Panc1 (cell line): Measurements from ENCODE around the gene HRH2. TPM values are rescaled to one million over a fixed set of nuclear protein-coding genes. Genes with fewer than 3 reads are reported as not detected.

Experiments used
- ATAC-seq: fragments of 200-7000 bp; cut with Tn5 transposase; 2 replicates; pipeline ENCODE4 v1.9.1; 2020; ENCODE audit warnings: mild to moderate bottlenecking, moderate library complexity
- BruUV-seq: library from RNA; stranded (reverse); fragments of 400-500 nt; replicated peaks from 2 replicates; lab custom pipeline; 2021; lab: Mats Ljungman, UMichigan
- CTCF ChIA-PET: fragments of 300-600 bp; sonication (Branson Sonifier 250); formaldehyde crosslinking; loops from one replicate; lab custom pipeline; 2022; ENCODE audit warnings: antibody characterized with exemption; lab: Charles Lee
- POLR2A ChIA-PET: fragments of 300-600 bp; sonication (Branson Sonifier 250); formaldehyde crosslinking; loops from one replicate; lab custom pipeline; 2022; ENCODE audit warnings: antibody characterized with exemption; lab: Charles Lee
- DNase-seq: peaks from one replicate; pipeline ENCODE4 v3.0.0-alpha.2; 2010; ENCODE audit warnings: low read depth, low spot score
- H3K27ac ChIP-seq: 2 replicates; pipeline ENCODE4 v1.5.1; 2011; ENCODE audit warnings: mild to moderate bottlenecking, low read length, inconsistent platforms
- H3K27me3 ChIP-seq: fragments of 200-500 bp; sonication (Bioruptor generic); 2 replicates; pipeline ENCODE4 v1.6.0; 2014; ENCODE audit warnings: low read length, inconsistent platforms; ENCODE audit not compliant: control insufficient read depth, insufficient read depth
- H3K36me3 ChIP-seq: fragments of 200-500 bp; sonication (Bioruptor generic); 2 replicates; pipeline ENCODE4 v1.5.1; 2014; ENCODE audit warnings: inconsistent platforms, mild to moderate bottlenecking, low read length, moderate library complexity; ENCODE audit not compliant: control insufficient read depth, insufficient read depth
- H3K4me1 ChIP-seq: 2 replicates; pipeline ENCODE4 v1.5.1; 2011; ENCODE audit warnings: inconsistent platforms, mild to moderate bottlenecking, low read length, moderate library complexity; ENCODE audit not compliant: control insufficient read depth, insufficient read depth
- H3K4me3 ChIP-seq, 2 experiments: 2 replicates each; pipeline ENCODE4 v1.5.1; 2011 to 2012; ENCODE audit warnings: low read depth in 2 of 2, low read length in 2 of 2, mild to moderate bottlenecking in 2 of 2, inconsistent platforms in 1 of 2, moderate library complexity in 1 of 2
- H3K9me3 ChIP-seq: fragments of 200-500 bp; sonication (Bioruptor generic); 2 replicates; pipeline ENCODE4 v1.5.1; 2014; ENCODE audit warnings: low read depth, mild to moderate bottlenecking, inconsistent platforms, low read length, moderate library complexity; ENCODE audit not compliant: control insufficient read depth, insufficient read depth
- POLR2AphosphoS5 ChIP-seq: IDR thresholded peaks from 2 replicates; pipeline ENCODE4 v1.6.1; 2012; ENCODE audit warnings: mild to moderate bottlenecking, low read depth, low read length, moderate library complexity
- REST ChIP-seq, 2 experiments: IDR thresholded peaks; 2 replicates each; pipeline ENCODE4 v1.6.1; 2011 to 2012; ENCODE audit warnings: low read depth in 2 of 2, control low read depth in 1 of 2, low read length in 1 of 2, mild to moderate bottlenecking in 1 of 2, moderate library complexity in 1 of 2; ENCODE audit not compliant: insufficient read depth in 1 of 2
- SIN3A ChIP-seq: IDR thresholded peaks from 2 replicates; pipeline ENCODE4 v1.6.1; 2012; ENCODE audit warnings: low read depth, mild to moderate bottlenecking, low read length, moderate library complexity, borderline replicate concordance; ENCODE audit not compliant: insufficient read depth
- TCF7L2 ChIP-seq: IDR thresholded peaks from 2 replicates; pipeline ENCODE4 v1.6.1; 2011; ENCODE audit warnings: mild to moderate bottlenecking, low read depth, low read length, inconsistent platforms
- in situ Hi-C: cut with HindIII; loops from 2 replicates; pipeline ENCODE4 v1.10.0; 2016; ENCODE audit warnings: low sequenced_read_pairs, low pct_unique_long_range_greater_than_20kb
- intact Hi-C: fragments of 100-400 bp; cut with micrococcal nuclease; formaldehyde crosslinking; loops from one replicate; pipeline ENCODE4 v1.10.0; 2022; ENCODE audit not compliant: unreplicated experiment
- total RNA-seq: library from RNA; stranded (reverse); gene quantifications from one replicate; pipeline ENCODE4 v1.2.1, GENCODE V29; 2021; ENCODE audit not compliant: unreplicated experiment
- TF ChIP-seq, protein P1 (sequence below): fragments of 450-650 bp; IDR thresholded peaks from 2 replicates; pipeline ENCODE4 v1.5.1; 2017; ENCODE audit warnings: mild to moderate bottlenecking

Gene HRH2
- total RNA-seq, 1 experiment from 2014 or later = 0.33 TPM

DNA sequence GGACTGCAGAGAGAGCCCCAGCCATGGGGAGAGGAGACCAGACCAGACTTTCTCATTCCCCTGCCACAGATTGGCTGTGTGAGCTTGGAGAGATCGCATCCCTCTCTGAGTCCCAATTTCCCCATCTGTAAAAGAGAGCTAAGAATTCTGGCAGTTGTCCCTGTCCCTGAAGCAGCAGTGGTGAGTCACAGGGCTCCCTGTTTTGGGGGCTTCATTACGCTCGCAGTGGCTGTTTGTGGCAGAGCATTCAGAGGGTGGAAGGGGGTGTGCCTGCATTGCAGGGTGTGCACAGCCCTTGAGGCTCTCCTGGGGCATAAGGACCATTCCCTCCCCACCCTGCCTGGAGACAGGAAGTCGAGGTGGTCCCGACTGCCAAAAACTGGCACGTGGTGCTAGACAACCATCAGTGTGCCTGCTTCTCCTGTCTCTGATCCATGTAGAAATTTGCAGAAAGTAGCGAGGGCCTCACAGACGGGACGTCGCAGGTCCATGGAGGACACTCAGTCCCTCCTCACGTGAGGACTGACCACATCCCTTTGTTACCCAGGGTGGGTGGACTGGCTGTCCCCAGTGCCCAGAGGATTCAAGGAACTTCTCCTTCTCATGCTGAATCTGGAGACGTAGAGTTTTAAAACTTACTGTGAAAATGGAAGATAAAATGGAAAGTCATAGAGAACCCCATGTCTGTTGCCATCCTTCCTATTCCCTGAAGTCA is 35.3 kb downstream of the HRH2 start:
- intact Hi-C loops = no loop called here
- TF ChIP-seq POLR2AphosphoS5 (no peak), TCF7L2 (no peak), REST (IDR thresholded peaks at IDR 0.05; ENCODE audit: insufficient read depth in 1 of 2, low read depth in 2 of 2, low read length in 1 of 2) (no peak), SIN3A (no peak)
- TF ChIP-seq, protein P1, sequence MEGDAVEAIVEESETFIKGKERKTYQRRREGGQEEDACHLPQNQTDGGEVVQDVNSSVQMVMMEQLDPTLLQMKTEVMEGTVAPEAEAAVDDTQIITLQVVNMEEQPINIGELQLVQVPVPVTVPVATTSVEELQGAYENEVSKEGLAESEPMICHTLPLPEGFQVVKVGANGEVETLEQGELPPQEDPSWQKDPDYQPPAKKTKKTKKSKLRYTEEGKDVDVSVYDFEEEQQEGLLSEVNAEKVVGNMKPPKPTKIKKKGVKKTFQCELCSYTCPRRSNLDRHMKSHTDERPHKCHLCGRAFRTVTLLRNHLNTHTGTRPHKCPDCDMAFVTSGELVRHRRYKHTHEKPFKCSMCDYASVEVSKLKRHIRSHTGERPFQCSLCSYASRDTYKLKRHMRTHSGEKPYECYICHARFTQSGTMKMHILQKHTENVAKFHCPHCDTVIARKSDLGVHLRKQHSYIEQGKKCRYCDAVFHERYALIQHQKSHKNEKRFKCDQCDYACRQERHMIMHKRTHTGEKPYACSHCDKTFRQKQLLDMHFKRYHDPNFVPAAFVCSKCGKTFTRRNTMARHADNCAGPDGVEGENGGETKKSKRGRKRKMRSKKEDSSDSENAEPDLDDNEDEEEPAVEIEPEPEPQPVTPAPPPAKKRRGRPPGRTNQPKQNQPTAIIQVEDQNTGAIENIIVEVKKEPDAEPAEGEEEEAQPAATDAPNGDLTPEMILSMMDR = no peak
- POLR2A ChIA-PET = no interaction called here
- in situ Hi-C loops = no loop called here
- H3K4me3 ChIP-seq = no peak overlapping the region
- peaks cover 5% of the 10 kb centered on the region; the same call in 1 of the 2 replicates for H3K27me3 ChIP-seq
- no peaks in the 10 kb centered on the region for H3K36me3 ChIP-seq
- no TSS peak for BruUV-seq
- no peaks in the 10 kb centered on the region for H3K9me3 ChIP-seq
- H3K4me1 ChIP-seq = no peaks in the 10 kb centered on the region
- no peak overlapping the region for H3K27ac ChIP-seq
- ATAC-seq (no peak), DNase-seq (no peak)
- CTCF ChIA-PET = interaction anchor here (1.5 kb wide), 1 partner anchor 159 kb away, joined by 6 read pairs; no protein-coding TSS in a partner anchor

DNA sequence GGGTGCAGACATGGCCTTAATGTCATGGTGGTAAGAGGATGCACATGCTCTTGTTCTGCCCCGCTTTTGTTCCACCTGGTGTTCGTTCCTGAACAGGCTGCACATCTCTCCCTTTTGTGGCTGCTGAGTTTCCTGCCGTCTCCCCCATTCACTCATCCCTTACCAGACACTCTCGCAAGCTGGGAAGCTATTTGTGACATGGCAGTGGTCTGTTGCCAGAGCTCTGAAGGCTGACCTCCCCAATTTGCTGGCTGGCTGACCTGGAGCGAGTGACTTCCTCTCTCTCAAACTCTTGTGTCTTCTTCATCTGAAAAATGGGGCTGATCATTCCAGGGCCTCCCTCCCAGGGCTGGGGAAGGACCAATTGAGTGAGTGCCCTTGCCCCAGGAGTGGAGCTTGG is 35.9 kb downstream of the HRH2 start:
- H3K9me3 ChIP-seq = no peaks in the 10 kb centered on the region
- H3K4me1 ChIP-seq = no peaks in the 10 kb centered on the region
- no peaks in the 10 kb centered on the region for H3K36me3 ChIP-seq
- TF ChIP-seq REST (IDR thresholded peaks at IDR 0.05; ENCODE audit: insufficient read depth in 1 of 2, low read depth in 2 of 2, low read length in 1 of 2) = no peak
- no peak for TF ChIP-seq TCF7L2
- TF ChIP-seq SIN3A = no peak
- no peak for TF ChIP-seq POLR2AphosphoS5
- DNase-seq (no peak), ATAC-seq (no peak)
- no peak overlapping the region for H3K27ac ChIP-seq
- in situ Hi-C loops (no loop called here), intact Hi-C loops (no loop called here)
- CTCF ChIA-PET = interaction anchor here (1.5 kb wide), 1 partner anchor 160 kb away, joined by 6 read pairs; no protein-coding TSS in a partner anchor
- BruUV-seq = no TSS peak
- POLR2A ChIA-PET = no interaction called here
- H3K4me3 ChIP-seq = no peak overlapping the region
- peaks cover 5% of the 10 kb centered on the region; the same call in 1 of the 2 replicates for H3K27me3 ChIP-seq
